ENCODE data around the gene GP5. TPM values are rescaled to one million over a fixed set of nuclear protein-coding genes. Genes with fewer than 3 reads are reported as not detected.

GP5 gene
- total RNA-seq, 2 experiments from 2014 or later, result 1.1 to 1.3 TPM

DNA sequence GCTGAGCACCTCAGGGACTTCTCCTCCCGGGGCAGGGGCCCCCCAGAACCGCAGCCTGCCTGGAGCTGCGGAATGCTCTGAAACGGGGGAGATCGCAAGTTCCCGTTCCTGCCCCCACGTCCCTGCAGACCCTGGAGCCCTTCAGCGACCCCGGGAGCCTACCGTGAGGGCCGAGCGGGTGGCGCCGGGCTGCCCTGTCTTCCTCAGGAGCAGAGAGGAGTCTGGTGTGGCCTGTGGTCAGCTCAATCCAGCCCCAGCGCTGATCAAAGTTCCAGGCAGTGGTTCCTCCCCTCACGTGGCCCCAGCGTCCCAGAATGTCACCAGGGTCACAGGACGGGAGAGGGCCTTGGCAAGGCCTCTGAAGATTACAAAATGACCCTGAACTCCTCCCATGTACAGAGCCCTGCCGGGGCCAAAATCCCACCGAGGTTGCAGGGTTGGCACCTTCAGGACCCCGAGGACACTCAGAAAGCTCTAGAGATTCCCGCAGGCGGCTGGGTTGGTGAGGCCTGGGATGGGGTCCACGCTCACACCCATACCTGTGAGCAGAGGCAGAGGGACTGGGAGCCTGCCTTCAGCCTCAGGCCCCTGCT lies 47.9 kb downstream of the GP5 start, which contains the start of gene CPN2:
Gene CPN2, minus strand, starts transcription at position 249 of the 593 bp plus-strand sequence. CDS start 8,626 bp downstream, outside the sequence.
- DNase-seq, result no peak
- POLR2A ChIA-PET, result no interaction called here
- no peaks in the 10 kb centered on the region for H3K4me1 Mint-ChIP-seq
- no peaks in the 10 kb centered on the region for H3K9me3 Mint-ChIP-seq
- no peak within 1 kb of the TSS for H3K4me3 Mint-ChIP-seq
- H3K36me3 Mint-ChIP-seq (ENCODE audit: low read depth), result no peaks in the 10 kb centered on the region
- no peaks in the 10 kb centered on the region for H3K27me3 Mint-ChIP-seq
- H3K27ac Mint-ChIP-seq, result no peak within 1 kb of the TSS
- CTCF ChIA-PET, result no interaction called here

DNA sequence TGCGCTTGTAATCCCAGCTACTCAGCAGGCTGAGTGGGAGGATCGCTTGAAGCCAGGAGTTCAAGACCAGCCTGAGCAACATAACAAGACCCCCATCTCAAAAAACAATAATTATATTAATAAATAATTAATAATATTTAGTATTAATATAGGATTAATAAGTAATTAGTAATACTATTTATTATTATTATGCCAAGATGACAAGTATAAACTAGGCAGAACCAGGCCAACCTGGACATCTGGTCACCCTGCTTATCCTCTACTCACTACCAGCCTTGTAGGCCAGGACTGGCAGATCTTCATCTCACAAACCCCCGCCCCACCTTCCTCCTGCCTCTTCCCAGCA lies 48.4 kb downstream of the GP5 start:
- Mint-ChIP-seq H3K4me3 (no peak overlapping the region), H3K9me3 (no peaks in the 10 kb centered on the region), H3K27me3 (no peaks in the 10 kb centered on the region), H3K4me1 (no peaks in the 10 kb centered on the region), H3K36me3 (ENCODE audit: low read depth) (no peaks in the 10 kb centered on the region), H3K27ac (no peak overlapping the region)
- POLR2A ChIA-PET, result no interaction called here
- no peak for DNase-seq
- CTCF ChIA-PET, result no interaction called here

DNA sequence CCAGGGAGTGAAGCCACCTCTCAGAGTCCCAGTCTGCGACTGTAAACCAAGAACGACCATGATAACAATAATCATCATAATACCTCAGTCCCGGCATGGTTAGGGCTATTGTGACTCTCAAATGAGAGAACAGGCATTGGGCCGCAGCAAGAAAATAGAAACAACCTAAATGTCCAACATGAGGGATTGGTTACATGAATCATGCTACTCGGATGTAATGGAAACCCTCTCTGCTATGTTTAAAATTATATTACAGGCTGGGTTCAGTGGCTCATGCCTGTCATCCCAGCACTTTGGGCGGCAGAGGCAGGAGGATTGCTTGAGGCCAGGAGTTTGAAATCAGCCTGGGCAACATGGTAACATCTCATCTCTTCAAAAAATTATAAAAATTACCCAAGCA lies 50.7 kb downstream of the GP5 start:
- POLR2A ChIA-PET, result no interaction called here
- Mint-ChIP-seq H3K9me3 (no peaks in the 10 kb centered on the region), H3K27ac (no peak overlapping the region), H3K4me1 (no peaks in the 10 kb centered on the region), H3K36me3 (ENCODE audit: low read depth) (no peaks in the 10 kb centered on the region), H3K27me3 (peaks cover 3% of the 10 kb centered on the region), H3K4me3 (no peak overlapping the region)
- DNase-seq, result no peak
- CTCF ChIA-PET, result no interaction called here

DNA sequence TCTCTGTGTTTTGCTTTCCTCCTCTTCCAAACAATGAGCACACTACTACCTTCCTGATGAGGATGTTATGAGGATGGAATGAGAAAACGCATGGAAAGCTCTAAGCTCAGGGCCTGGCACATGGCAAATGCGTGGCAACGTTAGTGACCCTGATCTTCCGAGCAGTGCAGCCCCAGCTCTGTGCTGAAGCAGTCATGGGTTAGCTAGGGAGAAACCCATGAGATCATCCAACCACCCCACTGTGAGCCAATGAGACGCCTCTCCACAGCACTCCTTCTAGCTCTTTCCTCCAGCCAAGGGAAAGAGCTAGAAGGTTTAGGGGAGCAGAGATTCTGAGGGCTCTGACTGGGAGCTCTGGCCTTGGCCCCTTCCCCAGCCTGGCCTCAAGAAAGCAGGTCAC lies 52.4 kb downstream of the GP5 start:
- Mint-ChIP-seq H3K4me1 (no peaks in the 10 kb centered on the region), H3K27ac (no peak overlapping the region), H3K36me3 (ENCODE audit: low read depth) (no peaks in the 10 kb centered on the region), H3K27me3 (peaks cover 9% of the 10 kb centered on the region), H3K9me3 (no peaks in the 10 kb centered on the region), H3K4me3 (no peak overlapping the region)
- no peak for DNase-seq
- POLR2A ChIA-PET, result no interaction called here
- CTCF ChIA-PET, result interaction anchor here (0.6 to 0.7 kb wide), 2 partner anchors 9 to 264 kb away, joined by 3 to 4 read pairs; no protein-coding TSS in a partner anchor

GRCh38 chr3:194346035-194346434 lies 53.0 kb downstream of the GP5 start:
- ChIA-PET POLR2A (no interaction called here), CTCF (interaction anchor here (0.9 to 1.3 kb wide), 2 partner anchors 41 to 50 kb away, joined by 3 read pairs; no protein-coding TSS in a partner anchor)
- Mint-ChIP-seq H3K36me3 (ENCODE audit: low read depth) (no peaks in the 10 kb centered on the region), H3K27ac (no peak overlapping the region), H3K27me3 (peaks cover 9% of the 10 kb centered on the region), H3K4me3 (no peak overlapping the region), H3K9me3 (no peaks in the 10 kb centered on the region), H3K4me1 (no peaks in the 10 kb centered on the region)
- no peak for DNase-seq

Other genes with a start within 250 kb of the GP5 start
- not detected for gene CPN2, start 47.9 kb downstream of the GP5 start, total RNA-seq
- not detected for gene LRRC15, start 29.5 kb downstream of the GP5 start, total RNA-seq
- gene ATP13A3, start 87.7 kb upstream of the GP5 start, total RNA-seq, result 10 to 100 TPM; 59.2 to 73.8 TPM
- 1 to 10 TPM; 1.9 to 2.7 TPM for gene TMEM44, start 234.2 kb upstream of the GP5 start, total RNA-seq

Measured in activated CD4-positive, alpha-beta T cell treated with anti-CD3 and anti-CD28 coated beads, Interleukin-2, amount 10 ng/mL, durations not matched to agents 7 days and 5 days (primary cell).